Suprapubic skin (tissue), 3 donors: ENCODE results near the gene KCNMB2.

Experiments used
- CTCF ChIP-seq, 2 donors: fragments of 200-600 bp in 1 of 2; fragments of 450-650 bp in 1 of 2; sonication (generic) in 1 of 2; IDR thresholded peaks; one replicate each; pipeline ENCODE4 v1.5.1; 2016 to 2019; ENCODE audit warnings: antibody characterized with exemption in 2 of 2, mild to moderate bottlenecking in 1 of 2, moderate library complexity in 1 of 2
- POLR2AphosphoS5 ChIP-seq, 3 donors: sonication (generic); formaldehyde crosslinking; IDR thresholded peaks; one replicate each; pipeline ENCODE4 v1.6.1; 2017; ENCODE audit warnings: antibody characterized with exemption in 3 of 3

- no peak for TF ChIP-seq CTCF (IDR thresholded peaks at IDR 0.05)
- no peak for TF ChIP-seq POLR2AphosphoS5 (IDR thresholded peaks at IDR 0.05)
These were observed 291.1 kb downstream of the KCNMB2 start for GRCh38 chr3:178827285-178827856.
